ENCODE results near the gene GIMAP4.
"Not testable (repeated sequence)": the region's sequence is repeated elsewhere in the genome, so short reads cannot be mapped to it uniquely, and the experiment has no call there.

Gene GIMAP4

GRCh38 chr7:150595361-150595760, 28.2 kb downstream of the GIMAP4 start:
- TF ChIP-seq POLR2AphosphoS5 (IDR thresholded peaks at IDR 0.05; ENCODE audit: low read depth) (no peak), GABPA (IDR thresholded peaks at IDR 0.05; ENCODE audit: low read depth) (no peak), CTCF (IDR thresholded peaks at IDR 0.05; ENCODE audit: insufficient read depth, low read length) (no peak), SPI1 (IDR thresholded peaks at IDR 0.05; ENCODE audit: borderline replicate concordance, low read depth) (no peak)
- TF ChIP-seq, protein P1, sequence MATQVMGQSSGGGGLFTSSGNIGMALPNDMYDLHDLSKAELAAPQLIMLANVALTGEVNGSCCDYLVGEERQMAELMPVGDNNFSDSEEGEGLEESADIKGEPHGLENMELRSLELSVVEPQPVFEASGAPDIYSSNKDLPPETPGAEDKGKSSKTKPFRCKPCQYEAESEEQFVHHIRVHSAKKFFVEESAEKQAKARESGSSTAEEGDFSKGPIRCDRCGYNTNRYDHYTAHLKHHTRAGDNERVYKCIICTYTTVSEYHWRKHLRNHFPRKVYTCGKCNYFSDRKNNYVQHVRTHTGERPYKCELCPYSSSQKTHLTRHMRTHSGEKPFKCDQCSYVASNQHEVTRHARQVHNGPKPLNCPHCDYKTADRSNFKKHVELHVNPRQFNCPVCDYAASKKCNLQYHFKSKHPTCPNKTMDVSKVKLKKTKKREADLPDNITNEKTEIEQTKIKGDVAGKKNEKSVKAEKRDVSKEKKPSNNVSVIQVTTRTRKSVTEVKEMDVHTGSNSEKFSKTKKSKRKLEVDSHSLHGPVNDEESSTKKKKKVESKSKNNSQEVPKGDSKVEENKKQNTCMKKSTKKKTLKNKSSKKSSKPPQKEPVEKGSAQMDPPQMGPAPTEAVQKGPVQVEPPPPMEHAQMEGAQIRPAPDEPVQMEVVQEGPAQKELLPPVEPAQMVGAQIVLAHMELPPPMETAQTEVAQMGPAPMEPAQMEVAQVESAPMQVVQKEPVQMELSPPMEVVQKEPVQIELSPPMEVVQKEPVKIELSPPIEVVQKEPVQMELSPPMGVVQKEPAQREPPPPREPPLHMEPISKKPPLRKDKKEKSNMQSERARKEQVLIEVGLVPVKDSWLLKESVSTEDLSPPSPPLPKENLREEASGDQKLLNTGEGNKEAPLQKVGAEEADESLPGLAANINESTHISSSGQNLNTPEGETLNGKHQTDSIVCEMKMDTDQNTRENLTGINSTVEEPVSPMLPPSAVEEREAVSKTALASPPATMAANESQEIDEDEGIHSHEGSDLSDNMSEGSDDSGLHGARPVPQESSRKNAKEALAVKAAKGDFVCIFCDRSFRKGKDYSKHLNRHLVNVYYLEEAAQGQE (IDR thresholded peaks at IDR 0.05; ENCODE audit: insufficient replicate concordance, low read depth), result no peak
- Histone ChIP-seq H3K27ac (replicated peaks) (no peak overlapping the region), H3K4me3 (replicated peaks; ENCODE audit: insufficient read depth, low read length) (no peak overlapping the region), H3K27me3 (ENCODE audit: insufficient read depth, poor library complexity, severe bottlenecking) (no peaks in the 10 kb centered on the region)
- no peak for DNase-seq (ENCODE audit: low read depth in 1 of 2, low spot score in 1 of 2)

GRCh38 chr7:150603600-150603999, 36.4 kb downstream of the GIMAP4 start:
- not testable (repeated sequence) for DNase-seq (ENCODE audit: low read depth in 1 of 2, low spot score in 1 of 2); H3K27me3 ChIP-seq (ENCODE audit: insufficient read depth, poor library complexity, severe bottlenecking); H3K4me3 ChIP-seq (replicated peaks; ENCODE audit: insufficient read depth, low read length); H3K27ac ChIP-seq (replicated peaks)

- TF ChIP-seq, protein P1 (IDR thresholded peaks at IDR 0.05; ENCODE audit: insufficient replicate concordance, low read depth), result no peak
- TF ChIP-seq POLR2AphosphoS5 (IDR thresholded peaks at IDR 0.05; ENCODE audit: low read depth) (no peak), SPI1 (IDR thresholded peaks at IDR 0.05; ENCODE audit: borderline replicate concordance, low read depth) (no peak), CTCF (IDR thresholded peaks at IDR 0.05; ENCODE audit: insufficient read depth, low read length) (no peak), GABPA (IDR thresholded peaks at IDR 0.05; ENCODE audit: low read depth) (no peak)
Observed at GRCh38 chr7:150610233-150610632, 43.0 kb downstream of the GIMAP4 start.

GRCh38 chr7:150612925-150613324, 45.7 kb downstream of the GIMAP4 start:
- no peak overlapping the region for H3K27ac ChIP-seq (replicated peaks)
- TF ChIP-seq, protein P1 (IDR thresholded peaks at IDR 0.05; ENCODE audit: insufficient replicate concordance, low read depth), result no peak
- TF ChIP-seq SPI1 (IDR thresholded peaks at IDR 0.05; ENCODE audit: borderline replicate concordance, low read depth) (no peak), GABPA (IDR thresholded peaks at IDR 0.05; ENCODE audit: low read depth) (no peak), POLR2AphosphoS5 (IDR thresholded peaks at IDR 0.05; ENCODE audit: low read depth) (no peak)
- H3K4me3 ChIP-seq (replicated peaks; ENCODE audit: insufficient read depth, low read length), result no peak overlapping the region

More at GRCh38 chr7:150610233-150610632, 43.0 kb downstream of the GIMAP4 start:
- Histone ChIP-seq H3K27me3 (ENCODE audit: insufficient read depth, poor library complexity, severe bottlenecking) (no peaks in the 10 kb centered on the region), H3K4me3 (replicated peaks; ENCODE audit: insufficient read depth, low read length) (no peak overlapping the region), H3K27ac (replicated peaks) (no peak overlapping the region)
- no peak for DNase-seq (ENCODE audit: low read depth in 1 of 2, low spot score in 1 of 2)

More at GRCh38 chr7:150612925-150613324, 45.7 kb downstream of the GIMAP4 start:
- H3K27me3 ChIP-seq (ENCODE audit: insufficient read depth, poor library complexity, severe bottlenecking), result no peaks in the 10 kb centered on the region
- DNase-seq (ENCODE audit: low read depth in 1 of 2, low spot score in 1 of 2), result no peak

Measured in HL-60 (cell line).